Activated CD8-positive, alpha-beta memory T cell treated with anti-CD3 and anti-CD28 coated beads, Interleukin-2, amount 50 U/mL, for 1 hour (primary cell): ENCODE data around the gene SYS1.
"Not testable (repeated sequence)": the region's sequence is repeated elsewhere in the genome, so short reads cannot be mapped to it uniquely, and the experiment has no call there.

Experiments
- DNase-seq: peaks from one replicate; pipeline ENCODE4 v3.0.0-alpha.2; 2020; ENCODE audit errors: extremely low read depth

SYS1 gene

DNA sequence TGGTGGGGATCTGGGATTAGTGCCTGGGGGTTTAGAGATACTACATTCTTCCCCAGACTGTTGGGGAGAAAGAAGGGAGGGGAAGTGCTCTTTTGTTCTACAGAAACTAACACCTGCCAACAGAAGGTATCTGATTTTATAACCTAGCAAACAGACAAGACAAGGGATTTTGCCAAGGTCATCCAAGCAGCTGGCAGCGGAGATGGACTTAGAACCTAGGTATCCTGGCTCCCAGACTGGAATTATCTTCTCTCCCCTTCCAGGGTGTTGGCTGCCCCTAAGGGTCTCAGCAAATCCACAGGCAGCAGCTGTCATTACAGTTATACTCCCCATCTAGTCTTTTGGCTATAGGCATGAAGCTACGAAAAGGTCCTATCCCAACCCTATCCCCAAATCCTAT lies 23.2 kb upstream of the SYS1 start:
- no peak for DNase-seq

DNA sequence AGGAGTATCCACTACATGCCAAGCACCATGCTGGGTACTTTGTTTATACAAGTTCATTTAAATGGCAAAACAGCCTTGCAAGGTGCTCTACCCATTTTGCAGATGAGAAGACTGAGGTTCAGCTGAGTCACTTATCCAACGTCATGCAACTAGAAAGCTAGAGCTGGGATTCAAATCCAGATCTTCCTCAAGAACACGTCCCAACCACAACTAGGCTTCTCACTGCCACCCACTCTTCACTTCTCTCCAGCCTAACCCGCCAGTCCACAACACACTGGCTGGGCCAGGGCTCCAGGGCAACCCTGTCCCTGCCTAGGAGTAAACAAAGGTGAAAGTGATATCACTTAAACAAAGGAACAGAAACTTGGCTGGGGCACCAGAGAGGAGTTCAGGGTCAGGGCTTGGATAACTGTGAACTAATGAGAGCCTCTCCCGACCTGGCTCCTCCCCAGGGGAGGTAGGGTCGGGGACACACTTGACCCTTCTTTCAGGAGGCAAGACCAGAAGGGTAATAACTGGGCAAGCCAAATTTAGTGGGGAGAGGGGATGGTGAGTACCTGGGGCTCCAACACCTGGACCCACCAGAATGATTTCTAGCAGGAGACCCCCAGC lies 22.6 kb upstream of the SYS1 start:
- DNase-seq: no peak

DNA sequence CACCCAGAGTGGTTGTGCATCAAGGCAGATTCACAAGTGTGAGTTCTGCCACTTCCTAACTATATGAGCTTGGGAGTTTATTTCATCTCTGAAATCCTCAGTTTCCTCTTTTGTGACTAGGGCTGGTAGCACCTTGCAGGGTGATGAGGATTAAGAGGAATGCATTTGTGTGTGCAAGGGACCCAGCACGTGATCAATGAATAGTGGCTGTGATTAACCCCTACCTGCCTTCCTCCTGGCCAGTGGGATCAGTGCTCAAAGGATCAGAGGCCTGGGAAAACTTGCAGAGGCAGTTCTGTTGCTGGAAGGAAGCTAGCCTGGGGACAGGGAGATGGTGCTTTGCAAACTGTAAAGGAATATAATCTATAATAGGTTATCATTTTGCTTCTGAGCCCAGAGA lies 22.0 kb upstream of the SYS1 start:
- no peak for DNase-seq

DNA sequence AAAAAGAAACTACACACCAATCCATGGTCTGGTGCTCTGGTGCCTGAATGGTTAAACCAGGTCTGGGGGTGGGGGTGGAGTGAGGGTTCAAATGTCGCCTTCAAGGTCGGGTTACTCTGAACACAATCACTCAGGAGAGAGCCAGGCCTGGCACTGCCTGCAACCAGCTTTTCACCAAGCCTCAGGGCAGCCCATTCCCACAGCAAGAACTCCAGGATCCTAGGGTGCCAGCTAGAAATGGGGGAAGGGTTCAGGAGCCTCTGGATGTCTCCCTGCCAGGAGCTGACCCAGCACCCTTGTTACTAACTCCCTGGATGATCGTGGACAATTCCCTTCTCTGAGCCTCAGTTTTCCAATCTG lies 21.4 kb upstream of the SYS1 start:
- DNase-seq: no peak

DNA sequence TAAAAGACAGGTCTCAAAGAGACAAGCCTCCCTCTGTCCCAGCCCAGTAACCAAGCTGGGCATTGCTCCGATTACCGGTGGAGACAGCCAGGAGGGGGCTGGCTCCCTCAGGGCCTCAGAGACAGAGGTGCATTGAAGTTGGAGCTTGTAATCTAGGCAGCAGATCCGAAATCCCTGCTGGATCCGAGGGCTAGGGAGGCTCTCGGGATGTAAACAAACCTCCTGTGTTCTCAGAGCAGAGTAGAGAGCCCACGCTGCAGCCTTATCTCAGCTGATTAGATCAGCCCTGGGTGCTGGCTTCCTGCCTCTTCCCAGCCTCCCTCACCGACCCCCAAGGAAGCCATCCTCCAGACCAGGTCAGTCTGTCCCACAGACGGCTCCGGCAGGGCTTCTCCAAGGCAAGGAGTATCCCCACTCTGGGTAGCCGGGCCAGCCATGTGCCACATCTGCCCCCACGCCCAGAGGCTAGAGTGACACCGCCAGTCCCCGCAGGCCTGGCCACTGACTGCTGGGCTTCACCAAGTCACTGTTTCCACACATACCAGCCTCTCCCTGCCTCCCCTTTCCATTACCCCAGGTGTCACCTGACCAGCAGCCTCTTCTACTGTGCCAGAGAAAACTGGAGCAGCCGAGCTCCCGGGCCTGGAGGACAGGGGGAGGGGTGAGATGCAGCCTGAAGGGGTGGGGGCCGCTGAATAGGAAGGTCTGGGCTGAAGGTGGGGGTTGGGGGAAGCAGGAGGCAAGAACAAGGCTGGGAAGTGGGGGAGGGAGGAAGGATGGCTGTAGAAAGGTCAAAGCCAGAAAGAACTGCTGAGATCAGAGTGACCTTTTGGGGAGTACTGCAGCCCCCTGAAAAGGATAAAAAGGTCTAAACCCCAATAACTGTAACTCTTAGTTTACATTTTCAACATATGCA lies 20.8 kb upstream of the SYS1 start:
- DNase-seq: no peak

DNA sequence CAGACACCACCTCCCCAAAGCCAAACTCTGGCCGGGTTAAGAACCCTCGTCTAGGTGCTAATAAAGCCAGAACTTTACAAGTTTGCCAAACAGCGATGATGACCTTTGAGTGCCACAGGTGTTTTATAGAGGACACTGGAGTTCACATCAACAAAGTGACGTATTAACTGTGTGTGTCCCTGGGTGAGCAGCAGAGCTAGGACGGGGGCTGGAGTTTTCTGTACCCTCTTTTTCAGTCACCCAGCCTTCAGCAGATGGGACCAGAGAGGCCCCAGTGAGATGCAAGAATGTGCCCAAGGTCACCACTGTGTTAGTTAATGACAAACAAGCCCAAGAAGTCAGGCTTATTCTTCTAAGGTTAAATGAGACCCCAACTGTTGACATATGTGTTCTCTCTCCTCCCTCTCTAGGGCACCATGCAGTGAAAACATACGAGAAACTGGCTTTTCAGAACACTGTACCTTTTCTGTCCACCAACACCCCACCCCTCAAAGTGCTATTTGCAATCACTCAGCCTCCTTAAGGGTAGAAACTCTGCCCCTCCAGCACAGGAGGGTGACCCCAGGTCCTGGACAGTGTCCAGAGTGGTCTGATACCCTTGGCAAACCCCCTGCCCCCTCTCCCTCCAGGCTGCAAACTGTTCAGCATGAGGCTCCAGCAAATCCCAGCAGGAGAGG lies 20.0 kb upstream of the SYS1 start:
- DNase-seq: no peak

DNA sequence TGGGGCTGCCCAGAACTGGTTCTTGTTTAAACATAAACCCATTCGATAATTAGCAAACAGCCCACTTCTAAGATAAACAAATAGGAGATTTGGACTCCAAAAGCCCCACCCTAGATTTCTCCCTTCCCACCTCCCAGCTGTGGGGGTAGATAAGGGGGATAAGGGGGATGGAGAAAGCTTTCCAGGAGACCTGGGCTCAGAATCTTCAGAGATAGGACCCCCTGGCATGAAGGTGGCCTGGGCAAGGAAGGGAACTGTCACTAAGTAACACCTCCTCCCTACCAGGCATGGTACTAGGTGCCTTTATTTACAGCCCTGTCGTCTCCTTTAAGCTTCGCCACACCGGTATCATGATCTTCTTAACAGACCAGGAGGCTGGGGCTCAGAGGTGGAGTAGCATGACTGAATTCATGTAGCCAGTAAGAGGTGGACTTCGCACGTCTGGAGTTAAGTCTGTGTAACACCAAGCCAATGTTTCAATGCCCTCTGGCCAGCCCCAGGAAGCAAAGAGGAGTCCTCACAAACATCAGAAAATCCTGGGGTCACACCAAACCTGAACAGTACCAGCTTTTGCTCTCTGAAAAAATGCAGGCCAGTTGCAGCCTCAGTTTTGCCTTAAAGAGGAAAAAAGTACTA lies 19.3 kb upstream of the SYS1 start:
- DNase-seq: no peak

DNA sequence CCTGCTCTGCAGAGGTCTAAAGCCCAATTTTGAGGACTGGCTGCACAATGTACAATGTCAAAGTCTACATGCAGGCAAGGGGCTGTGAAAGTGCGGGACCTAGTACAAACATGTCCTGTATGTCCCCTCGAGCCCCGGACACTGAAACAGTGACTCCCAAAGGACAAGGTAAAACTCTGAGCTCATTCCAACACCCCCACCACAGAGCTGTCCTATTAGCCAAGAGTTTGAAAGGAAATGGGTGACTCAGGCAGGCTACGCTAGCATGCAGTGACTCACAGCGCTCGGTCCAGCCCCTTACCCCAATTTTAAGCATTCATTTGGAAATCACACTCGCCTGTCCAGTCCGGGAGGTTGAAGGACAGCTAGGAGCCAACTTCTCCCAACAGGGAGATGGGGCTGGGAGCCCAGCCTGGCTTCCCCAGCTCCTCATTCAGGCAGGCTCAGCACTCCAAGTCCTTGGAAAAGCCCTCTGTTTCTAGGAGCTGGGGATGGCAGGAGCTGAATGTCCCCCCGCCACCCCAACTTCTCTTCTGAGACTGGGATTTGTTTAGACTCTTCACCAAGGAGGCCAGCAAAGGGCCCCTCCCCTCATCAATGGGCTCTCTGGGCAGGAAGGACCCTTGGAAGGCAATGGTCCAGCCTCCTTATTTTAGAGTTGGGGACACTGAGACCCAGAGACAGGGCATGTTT lies 18.6 kb upstream of the SYS1 start:
- no peak for DNase-seq

DNA sequence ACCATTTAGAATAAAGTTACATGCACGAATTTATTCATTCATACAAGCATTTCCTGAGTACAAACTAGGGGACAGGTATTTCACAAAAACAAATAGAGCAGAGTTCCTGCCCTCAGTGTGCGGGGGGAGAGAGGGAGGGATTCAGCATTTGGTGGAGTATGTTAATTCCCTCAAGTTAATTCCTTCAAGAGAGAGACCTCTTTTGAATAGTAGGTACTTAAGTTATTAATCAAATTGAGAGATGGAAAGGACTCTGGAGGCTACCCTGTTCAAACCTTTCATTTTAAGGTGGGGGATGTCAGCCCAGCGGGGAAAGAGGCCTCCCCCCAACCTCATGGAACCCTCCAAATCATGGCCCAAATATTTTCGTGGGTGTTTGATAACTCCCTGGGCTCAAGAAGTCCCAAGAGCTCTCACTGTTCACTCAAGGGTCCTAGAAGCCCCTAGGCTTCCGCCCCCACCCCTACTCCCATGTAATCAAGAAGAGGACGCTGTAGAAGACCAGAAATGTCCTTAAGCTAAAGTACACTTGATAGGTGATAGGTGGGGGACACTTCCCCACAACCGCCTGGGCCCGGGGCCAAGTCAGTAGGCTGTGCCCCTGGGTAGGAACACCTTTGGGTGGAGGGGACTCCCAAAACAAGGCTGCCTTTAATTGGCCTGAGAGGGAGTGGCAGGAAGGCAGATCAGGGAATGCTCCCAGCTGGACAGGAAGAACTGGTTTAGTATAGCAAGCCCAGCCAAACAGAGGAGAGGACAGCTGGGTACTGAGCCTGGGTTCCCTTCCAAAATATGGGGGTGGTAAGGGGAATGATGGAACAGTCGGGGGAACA lies 17.6 kb upstream of the SYS1 start:
- no peak for DNase-seq

DNA sequence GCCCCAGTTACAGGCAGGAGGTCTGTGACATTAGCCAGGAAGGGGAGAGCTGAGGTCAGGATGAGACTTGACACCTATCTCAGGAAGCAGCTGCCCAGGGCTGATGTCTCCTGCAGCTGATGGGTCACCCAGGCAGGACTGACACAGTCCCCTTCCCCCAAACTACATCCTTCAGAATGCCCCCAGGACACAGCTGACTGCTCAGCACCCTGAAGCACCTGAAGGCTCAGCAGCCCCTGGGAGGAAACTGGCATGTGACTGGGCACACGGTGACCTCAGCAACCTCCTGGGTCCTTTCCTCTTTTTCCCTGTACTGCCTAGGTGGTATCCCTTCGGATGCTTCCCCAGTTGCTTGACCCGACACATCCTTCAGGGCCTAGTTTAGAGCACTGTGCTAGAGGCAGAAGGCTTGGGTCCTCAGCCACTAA lies 16.7 kb upstream of the SYS1 start:
- no peak for DNase-seq

DNA sequence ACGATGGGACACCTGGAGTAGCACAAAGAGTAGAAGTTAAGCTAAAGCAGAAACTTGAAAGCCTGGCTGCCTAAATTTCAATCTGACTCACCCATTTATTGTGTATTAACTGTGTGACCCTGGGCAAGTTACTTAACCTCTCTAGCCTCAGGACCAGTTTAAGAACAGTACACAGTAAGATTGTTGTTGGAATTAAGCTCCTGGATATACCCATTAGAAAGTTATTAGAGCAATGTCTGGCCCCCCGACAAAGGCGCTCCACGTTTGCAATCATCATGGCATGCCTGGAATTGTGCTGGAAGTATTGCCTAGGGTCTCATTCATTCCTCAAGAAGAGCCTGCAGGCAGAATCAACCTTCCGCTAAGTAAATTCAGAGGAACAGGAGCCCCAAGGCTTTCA lies 16.1 kb upstream of the SYS1 start:
- DNase-seq: no peak

DNA sequence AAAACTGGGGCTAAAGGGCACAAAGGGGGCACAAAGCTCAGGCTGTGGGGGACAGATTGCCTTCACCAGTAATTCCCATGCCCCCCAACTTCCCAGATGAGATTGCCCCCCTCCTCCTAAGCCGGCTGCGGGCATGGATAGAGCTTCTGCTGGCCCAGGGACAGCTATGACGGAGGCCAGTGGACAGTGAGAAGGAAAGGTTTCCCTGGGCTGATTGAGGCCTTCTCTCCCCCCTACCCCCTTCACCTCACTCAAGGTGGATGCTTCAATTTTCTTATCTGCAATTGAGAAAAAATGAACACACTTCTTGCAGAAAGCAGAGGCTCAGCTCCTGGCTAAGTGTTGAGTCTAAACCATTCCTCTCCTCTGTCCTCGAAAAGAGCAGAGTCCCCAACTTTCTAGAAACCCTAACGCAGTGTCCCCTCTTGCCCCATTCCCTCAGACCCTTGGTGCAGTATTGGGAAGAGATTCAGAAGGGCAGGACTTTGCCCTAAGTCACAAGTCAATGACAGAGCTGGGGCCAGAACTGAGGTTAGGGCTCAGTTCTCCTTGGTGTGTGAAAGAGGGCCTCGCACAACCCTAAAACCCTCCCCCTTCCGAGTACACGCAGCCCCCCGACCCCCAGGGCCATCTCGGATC lies 15.5 kb upstream of the SYS1 start:
- no peak for DNase-seq

DNA sequence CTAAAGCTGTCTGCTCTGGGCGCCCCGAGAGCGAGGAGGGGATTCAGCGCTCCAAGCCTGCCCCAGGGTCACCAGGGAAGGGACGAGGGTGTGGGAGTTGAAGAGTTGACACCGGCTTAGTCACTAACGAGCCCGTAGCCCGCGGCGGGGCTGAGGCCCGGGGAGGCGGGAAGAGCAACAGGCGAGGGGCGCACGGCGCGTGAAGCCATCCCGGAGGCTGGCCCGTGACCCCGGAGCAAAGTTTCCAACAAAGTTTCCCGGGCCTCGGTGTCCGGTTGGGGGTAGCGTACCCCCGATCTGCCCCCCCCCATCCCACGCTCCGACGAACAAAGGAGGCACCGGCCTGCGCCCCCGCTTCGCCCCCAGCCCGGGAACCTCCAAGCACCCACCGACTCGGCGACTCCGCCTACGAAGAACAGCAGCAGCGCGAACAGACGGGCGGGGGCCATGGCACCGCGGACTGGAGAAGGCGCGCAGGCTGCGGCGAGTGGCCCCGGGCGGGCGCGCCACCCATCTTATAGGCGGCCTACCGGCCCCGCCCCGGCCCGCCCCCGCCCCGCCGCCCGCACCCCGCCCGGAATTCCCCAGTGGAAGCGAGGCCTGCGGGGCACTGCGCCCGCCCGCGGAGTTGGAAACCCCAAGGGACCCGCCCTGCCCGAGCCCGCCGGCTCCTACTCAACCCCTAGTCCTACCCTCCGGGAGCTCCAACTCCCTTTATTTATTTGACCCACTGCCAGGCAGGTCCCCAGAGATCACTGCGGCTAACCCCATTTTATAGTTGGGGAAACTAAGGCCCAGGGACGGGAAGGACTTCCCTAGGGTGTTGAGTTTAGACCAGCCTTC lies 14.8 kb upstream of the SYS1 start, which contains the start of gene SDC4:
TSS of gene SDC4 (minus strand) at position 489 of the 843 bp plus-strand sequence. CDS start at position 449, 40 bp downstream.
- DNase-seq: no peak

DNA sequence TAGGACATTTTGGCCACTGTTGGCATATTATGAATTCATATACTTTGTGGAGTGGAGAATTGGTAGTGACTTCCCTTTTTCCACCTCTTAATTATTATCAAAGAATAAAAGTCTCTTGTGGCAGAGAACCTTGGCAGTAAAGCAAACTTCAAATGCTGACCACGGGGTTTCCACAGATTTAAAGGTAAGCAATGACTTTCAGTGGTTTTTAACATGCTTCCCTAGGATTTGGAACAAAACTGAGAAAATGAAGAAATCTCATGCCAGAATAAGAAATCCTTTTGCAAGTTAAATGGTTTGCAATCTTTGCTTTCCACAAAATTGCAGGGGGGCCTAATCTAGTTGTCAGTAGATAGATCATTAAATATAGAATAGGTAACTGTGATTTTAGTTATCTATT lies 12.7 kb upstream of the SYS1 start:
- DNase-seq: no peak

DNA sequence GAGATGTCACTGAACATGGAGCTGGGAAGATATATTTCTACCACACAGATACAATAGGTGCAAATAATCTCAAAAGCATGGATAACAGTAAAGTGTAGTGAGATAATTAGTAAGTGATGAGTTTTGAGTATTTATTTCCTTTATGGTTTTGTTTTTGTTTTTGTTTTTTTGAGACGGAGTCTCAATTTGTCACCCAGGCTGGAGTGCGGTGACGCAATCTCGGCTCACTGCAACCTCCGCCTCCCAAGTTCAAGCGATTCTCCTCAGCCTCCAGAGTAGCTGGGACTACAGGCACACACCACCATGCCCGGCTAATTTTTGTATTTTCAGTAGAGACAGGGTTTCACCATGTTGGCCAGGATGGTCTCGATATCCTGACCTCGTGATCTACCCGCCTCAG lies 12.2 kb upstream of the SYS1 start:
- not testable (repeated sequence) for DNase-seq

DNA sequence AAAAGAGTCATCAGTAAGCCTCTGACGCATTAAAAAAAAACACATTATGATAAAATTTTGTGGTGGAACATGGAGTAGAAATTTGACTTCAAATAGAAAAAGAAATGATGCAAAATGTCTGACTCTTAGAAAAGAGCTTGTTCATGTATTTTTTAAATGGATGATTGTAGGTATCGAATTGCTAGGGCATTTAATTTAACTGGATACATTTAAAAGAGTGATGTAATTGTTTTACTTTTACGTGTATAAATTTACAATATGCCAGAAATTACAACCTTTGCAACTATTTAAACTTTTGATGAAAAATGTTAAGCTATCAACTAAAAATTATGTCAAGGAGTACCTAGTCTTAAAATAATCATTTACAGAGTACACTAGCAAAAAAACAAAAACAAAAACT lies 10.2 kb upstream of the SYS1 start:
- DNase-seq: no peak

DNA sequence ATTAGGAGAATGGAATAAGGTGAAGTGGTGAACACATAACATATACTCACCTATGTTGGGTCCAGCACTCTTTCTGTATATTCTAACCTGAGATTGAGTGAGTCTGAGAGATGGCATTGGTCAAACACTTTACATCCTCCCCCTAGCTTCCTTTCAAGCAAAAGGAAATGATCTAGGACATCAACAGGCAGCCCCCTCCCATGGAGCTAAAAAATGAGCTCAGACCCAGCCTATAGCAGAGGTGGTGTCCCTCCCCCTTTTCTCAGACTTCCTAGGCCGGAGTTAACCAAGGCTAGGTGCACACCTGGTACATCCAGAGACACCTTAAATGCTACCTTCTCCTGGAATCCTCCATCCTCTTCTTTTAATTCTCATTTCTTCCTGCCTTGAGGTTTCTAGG lies 9.2 kb upstream of the SYS1 start:
- no peak for DNase-seq

DNA sequence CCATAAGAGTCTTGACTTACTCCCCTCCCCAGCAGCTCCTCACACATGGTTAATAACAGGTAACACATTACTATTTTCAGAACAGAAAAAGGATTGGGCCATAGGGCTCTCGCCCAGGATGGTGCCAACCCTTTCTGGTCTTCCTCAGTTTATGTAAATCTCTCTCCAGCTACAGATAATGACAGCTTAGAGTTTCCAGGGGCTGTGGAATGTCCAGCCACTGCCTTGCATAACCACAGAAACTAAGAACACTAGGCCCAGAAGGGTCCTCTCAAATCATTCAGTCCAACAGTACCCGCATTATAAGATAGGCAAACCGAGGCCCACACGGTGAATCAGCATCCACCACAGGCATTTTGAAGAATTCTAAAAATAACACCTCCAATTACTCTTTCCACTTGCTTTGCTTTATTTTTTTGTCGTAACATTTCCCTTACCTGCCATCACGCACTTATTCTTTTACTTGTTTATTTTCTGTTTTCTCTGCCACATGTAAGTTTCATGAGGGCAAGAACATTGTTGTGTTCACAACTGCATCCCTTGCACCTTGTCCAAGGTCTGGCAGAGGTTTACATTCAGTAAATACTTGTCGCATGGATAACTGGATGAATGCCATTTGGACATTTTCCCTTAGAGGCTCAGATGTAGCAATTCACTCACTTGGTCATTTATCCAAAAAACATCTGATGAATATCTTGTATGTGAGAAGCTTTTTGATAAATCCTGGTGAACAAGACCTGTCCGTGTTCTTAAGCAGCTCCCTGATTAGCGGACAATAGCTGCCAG lies 8.3 kb upstream of the SYS1 start:
- no peak for DNase-seq
